ENCODE measurements around the gene CRACDL. TPM values are rescaled to one million over a fixed set of nuclear protein-coding genes. Genes with fewer than 3 reads are reported as not detected.

Gene CRACDL
- total RNA-seq, 4 donors from 2014 or later: 7.2 to 19.0 (median 15.4) TPM

GRCh38 chr2:98895221-98895620 lies 40.8 kb downstream of the CRACDL start:
- H3K4me1 ChIP-seq: no peaks in the 10 kb centered on the region
- H3K4me3 ChIP-seq: no peak overlapping the region
- WGBS, 2 donors: 90 to 93% methylated on average over 7 of the region's 7 CpGs
- DNase-seq (ENCODE audit: low spot score in 2 of 2): no peak
- no peaks in the 10 kb centered on the region for H3K36me3 ChIP-seq
- H3K27me3 ChIP-seq: no peaks in the 10 kb centered on the region
- TF ChIP-seq CTCF (IDR thresholded peaks at IDR 0.05) (no peak), EP300 (IDR thresholded peaks at IDR 0.05) (no peak), POLR2A (IDR thresholded peaks at IDR 0.05) (no peak)
- no peak overlapping the region for H3K27ac ChIP-seq
- H3K9me3 ChIP-seq: peaks cover 0 to 6% (median 0%) of the 10 kb centered on the region in 4 donors

- DNase-seq (ENCODE audit: low spot score in 2 of 2): no peak
- Histone ChIP-seq H3K27ac (no peak overlapping the region), H3K4me1 (no peaks in the 10 kb centered on the region), H3K9me3 (peaks cover 0 to 6% (median 0%) of the 10 kb centered on the region in 4 donors), H3K27me3 (no peaks in the 10 kb centered on the region), H3K4me3 (no peak overlapping the region), H3K36me3 (no peaks in the 10 kb centered on the region)
- 87 to 90% methylated on average over 11 of the region's 11 CpGs for WGBS, 2 donors
- no peak for TF ChIP-seq POLR2A (IDR thresholded peaks at IDR 0.05)
- no peak for TF ChIP-seq EP300 (IDR thresholded peaks at IDR 0.05)
- no peak for TF ChIP-seq CTCF (IDR thresholded peaks at IDR 0.05)
Observed at GRCh38 chr2:98894331-98895000, 41.6 kb downstream of the CRACDL start.

- no peak for DNase-seq (ENCODE audit: low spot score in 2 of 2)
- no peak overlapping the region for H3K27ac ChIP-seq
- no peaks in the 10 kb centered on the region for H3K27me3 ChIP-seq
- TF ChIP-seq CTCF (IDR thresholded peaks at IDR 0.05) (no peak), EP300 (IDR thresholded peaks at IDR 0.05) (no peak), POLR2A (IDR thresholded peaks at IDR 0.05) (no peak)
- H3K4me3 ChIP-seq: no peak overlapping the region
- H3K4me1 ChIP-seq: no peaks in the 10 kb centered on the region
- no peaks in the 10 kb centered on the region for H3K36me3 ChIP-seq
- 77 to 80% methylated on average over 10 of the region's 10 CpGs for WGBS, 2 donors
- peaks cover 0 to 12% (median 0%) of the 10 kb centered on the region in 4 donors for H3K9me3 ChIP-seq
Observed at GRCh38 chr2:98893911-98894321, 42.1 kb downstream of the CRACDL start.

- H3K27me3 ChIP-seq: no peaks in the 10 kb centered on the region
- H3K4me1 ChIP-seq: no peaks in the 10 kb centered on the region
- 91% methylated on average over 6 of the region's 6 CpGs for WGBS, 2 donors
- H3K4me3 ChIP-seq: no peak overlapping the region
- DNase-seq (ENCODE audit: low spot score in 2 of 2): no peak
- H3K9me3 ChIP-seq: peaks cover 0 to 21% (median 6%) of the 10 kb centered on the region in 4 donors
- H3K36me3 ChIP-seq: no peaks in the 10 kb centered on the region
- no peak for TF ChIP-seq CTCF (IDR thresholded peaks at IDR 0.05)
- no peak for TF ChIP-seq POLR2A (IDR thresholded peaks at IDR 0.05)
- no peak for TF ChIP-seq EP300 (IDR thresholded peaks at IDR 0.05)
- no peak overlapping the region for H3K27ac ChIP-seq
Observed at GRCh38 chr2:98892871-98893270, 43.2 kb downstream of the CRACDL start.

- no peak overlapping the region for H3K27ac ChIP-seq
- 81 to 84% methylated on average over 1 of the region's 1 CpG for WGBS, 2 donors
- no peak overlapping the region for H3K4me3 ChIP-seq
- H3K4me1 ChIP-seq: no peaks in the 10 kb centered on the region
- no peak for DNase-seq (ENCODE audit: low spot score in 2 of 2)
- no peak for TF ChIP-seq EP300 (IDR thresholded peaks at IDR 0.05)
- TF ChIP-seq POLR2A (IDR thresholded peaks at IDR 0.05): no peak
- TF ChIP-seq CTCF (IDR thresholded peaks at IDR 0.05): no peak
- H3K27me3 ChIP-seq: no peaks in the 10 kb centered on the region
- H3K9me3 ChIP-seq: peaks cover 0 to 33% (median 9%) of the 10 kb centered on the region in 4 donors
- no peaks in the 10 kb centered on the region for H3K36me3 ChIP-seq
Observed at GRCh38 chr2:98891591-98891990, 44.4 kb downstream of the CRACDL start.
